Stimulated activated naive CD8-positive, alpha-beta T cell treated with anti-CD3 and anti-CD28 coated beads, Interleukin-15, Interleukin-2, amounts not matched to agents 100 ng/mL and 50 ng/mL, for 24 hours (primary cell): ENCODE results near the gene DLEC1.
A peak's percentile ranks its signal among the peaks of the same experiment; 100 is the strongest.

Experiments
- H3K27ac Mint-ChIP-seq: one replicate; pipeline ENCODE4 v1.8.0; 2021; ENCODE audit warnings: mild to moderate bottlenecking, mixed read lengths
- H3K27me3 Mint-ChIP-seq: one replicate; pipeline ENCODE4 v1.8.0; 2021; ENCODE audit warnings: mixed read lengths
- H3K36me3 Mint-ChIP-seq: one replicate; pipeline ENCODE4 v1.8.0; 2021; ENCODE audit warnings: low read depth, mixed read lengths
- H3K4me1 Mint-ChIP-seq: one replicate; pipeline ENCODE4 v1.8.0; 2021; ENCODE audit warnings: low read depth, mixed read lengths
- H3K4me3 Mint-ChIP-seq: one replicate; pipeline ENCODE4 v1.8.0; 2021; ENCODE audit warnings: mild to moderate bottlenecking, mixed read lengths
- H3K9me3 Mint-ChIP-seq: one replicate; pipeline ENCODE4 v1.8.0; 2021; ENCODE audit warnings: mixed read lengths

The DLEC1 gene

DNA sequence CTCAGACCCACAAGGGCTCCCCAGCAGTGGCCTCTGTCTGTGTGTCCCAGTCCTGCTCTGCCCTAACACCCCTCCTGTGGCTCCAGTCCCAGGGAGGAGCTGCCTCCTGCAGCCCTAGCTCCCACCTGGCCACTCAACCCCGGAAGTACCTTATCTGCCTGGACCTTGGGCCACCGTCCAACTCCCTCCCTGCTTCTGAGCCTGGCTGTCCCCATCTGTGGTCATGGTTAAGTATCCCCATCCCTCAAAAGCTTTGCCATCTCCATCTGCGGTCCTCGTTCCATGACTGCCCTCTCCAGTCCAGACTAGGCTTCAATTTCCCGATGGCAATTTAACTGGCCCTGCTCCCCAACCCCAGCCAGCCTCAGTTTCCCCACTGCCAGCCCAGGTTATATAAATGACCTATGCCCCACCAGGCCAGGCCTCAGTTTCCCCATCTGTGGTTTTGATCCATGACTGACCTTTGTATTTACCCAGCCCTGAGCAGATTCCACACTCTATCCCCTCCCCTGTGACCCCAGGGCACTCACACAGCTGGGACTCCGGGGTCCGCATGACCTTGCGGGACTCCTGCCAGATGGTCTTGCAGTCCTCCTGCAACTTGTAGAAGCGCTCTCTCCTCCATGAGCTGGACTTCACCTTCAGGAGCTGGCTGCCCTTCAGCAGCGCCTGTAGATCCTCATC, 19.2 kb upstream of the DLEC1 start:
- H3K36me3 Mint-ChIP-seq = peaks cover 16% of the 10 kb centered on the region
- no peak overlapping the region for H3K27ac Mint-ChIP-seq
- H3K4me3 Mint-ChIP-seq = no peak overlapping the region
- H3K27me3 Mint-ChIP-seq = no peaks in the 10 kb centered on the region
- no peaks in the 10 kb centered on the region for H3K9me3 Mint-ChIP-seq
- peaks cover 11% of the 10 kb centered on the region for H3K4me1 Mint-ChIP-seq

DNA sequence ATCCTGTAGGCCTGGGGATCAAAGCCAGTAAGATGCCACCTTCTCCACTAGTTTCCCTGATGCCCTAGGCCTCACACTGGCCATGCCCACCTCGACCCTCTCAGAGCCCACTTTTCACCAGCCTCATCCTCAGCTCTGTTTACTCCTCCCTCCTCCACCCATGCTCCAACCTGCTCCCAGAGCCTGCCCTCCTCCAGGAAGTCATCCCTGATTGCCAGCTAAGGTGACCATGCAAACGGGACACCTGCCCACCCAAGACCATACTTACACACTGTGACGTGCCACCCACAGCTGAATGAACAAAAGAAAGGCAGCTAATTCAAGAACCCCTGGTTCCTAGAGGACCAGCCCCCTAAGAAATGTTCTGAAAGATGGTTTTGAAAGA, 18.7 kb upstream of the DLEC1 start:
- Mint-ChIP-seq H3K27me3 (no peaks in the 10 kb centered on the region), H3K4me3 (no peak overlapping the region), H3K4me1 (peaks cover 15% of the 10 kb centered on the region), H3K36me3 (peaks cover 11% of the 10 kb centered on the region), H3K27ac (no peak overlapping the region), H3K9me3 (no peaks in the 10 kb centered on the region)

DNA sequence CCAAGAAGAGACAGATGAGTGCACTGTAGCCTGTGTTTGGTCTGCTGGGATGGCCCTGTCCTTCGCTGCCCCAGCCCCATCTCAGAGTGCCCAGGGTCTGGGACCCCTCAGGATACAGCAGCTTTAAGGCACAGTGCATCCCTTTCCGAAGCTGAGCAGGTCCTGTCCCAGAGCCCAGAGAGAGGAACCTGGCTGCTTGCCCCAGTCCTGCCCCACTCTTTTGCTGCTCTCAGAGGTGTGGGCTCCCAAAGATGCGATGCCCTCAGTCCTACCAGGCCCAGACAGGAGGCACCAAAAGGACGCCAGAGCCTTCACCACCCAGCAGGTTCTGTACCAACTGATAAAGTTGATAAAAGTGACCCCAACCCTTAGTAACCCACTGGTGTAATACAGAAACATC, 17.8 kb upstream of the DLEC1 start:
- peaks cover 8% of the 10 kb centered on the region for H3K36me3 Mint-ChIP-seq
- H3K4me3 Mint-ChIP-seq = no peak overlapping the region
- H3K27ac Mint-ChIP-seq = no peak overlapping the region
- no peaks in the 10 kb centered on the region for H3K9me3 Mint-ChIP-seq
- H3K27me3 Mint-ChIP-seq = no peaks in the 10 kb centered on the region
- H3K4me1 Mint-ChIP-seq = peaks cover 22% of the 10 kb centered on the region

DNA sequence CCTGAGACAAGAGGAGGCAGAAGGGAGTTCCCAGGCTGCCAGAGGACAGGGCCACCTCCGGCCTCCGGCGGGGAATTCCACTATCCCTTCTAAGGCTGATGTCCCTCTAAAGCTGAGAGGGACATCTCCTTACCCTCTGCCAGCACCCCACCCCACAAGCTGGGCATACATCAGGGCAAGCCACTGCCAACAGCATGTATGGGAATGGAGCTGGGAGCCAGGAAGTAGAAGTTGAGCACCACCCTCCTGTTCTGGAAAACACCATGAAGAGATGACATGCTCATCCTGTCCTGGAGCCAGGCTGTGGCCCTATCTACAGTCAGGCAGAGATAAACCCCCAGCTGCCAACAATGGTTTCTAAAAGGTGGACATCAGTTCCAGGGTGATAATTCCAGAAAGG, 16.7 kb upstream of the DLEC1 start:
- Mint-ChIP-seq H3K27ac (no peak overlapping the region), H3K9me3 (no peaks in the 10 kb centered on the region), H3K27me3 (no peaks in the 10 kb centered on the region), H3K4me3 (no peak overlapping the region), H3K4me1 (peaks cover 22% of the 10 kb centered on the region), H3K36me3 (no peaks in the 10 kb centered on the region)

- Mint-ChIP-seq H3K9me3 (no peaks in the 10 kb centered on the region), H3K4me1 (peaks cover 22% of the 10 kb centered on the region), H3K36me3 (no peaks in the 10 kb centered on the region), H3K27ac (no peak overlapping the region), H3K4me3 (peak overlapping the region; percentile 91), H3K27me3 (no peaks in the 10 kb centered on the region)
Measured at GRCh38 chr3:38022896-38023709, 15.9 kb upstream of the DLEC1 start.

- H3K4me1 Mint-ChIP-seq = peaks cover 36% of the 10 kb centered on the region
- no peaks in the 10 kb centered on the region for H3K9me3 Mint-ChIP-seq
- no peak overlapping the region for H3K27ac Mint-ChIP-seq
- H3K27me3 Mint-ChIP-seq = peaks cover 6% of the 10 kb centered on the region
- H3K4me3 Mint-ChIP-seq = no peak overlapping the region
- no peaks in the 10 kb centered on the region for H3K36me3 Mint-ChIP-seq
Measured at GRCh38 chr3:38026856-38027255, 12.2 kb upstream of the DLEC1 start.

DNA sequence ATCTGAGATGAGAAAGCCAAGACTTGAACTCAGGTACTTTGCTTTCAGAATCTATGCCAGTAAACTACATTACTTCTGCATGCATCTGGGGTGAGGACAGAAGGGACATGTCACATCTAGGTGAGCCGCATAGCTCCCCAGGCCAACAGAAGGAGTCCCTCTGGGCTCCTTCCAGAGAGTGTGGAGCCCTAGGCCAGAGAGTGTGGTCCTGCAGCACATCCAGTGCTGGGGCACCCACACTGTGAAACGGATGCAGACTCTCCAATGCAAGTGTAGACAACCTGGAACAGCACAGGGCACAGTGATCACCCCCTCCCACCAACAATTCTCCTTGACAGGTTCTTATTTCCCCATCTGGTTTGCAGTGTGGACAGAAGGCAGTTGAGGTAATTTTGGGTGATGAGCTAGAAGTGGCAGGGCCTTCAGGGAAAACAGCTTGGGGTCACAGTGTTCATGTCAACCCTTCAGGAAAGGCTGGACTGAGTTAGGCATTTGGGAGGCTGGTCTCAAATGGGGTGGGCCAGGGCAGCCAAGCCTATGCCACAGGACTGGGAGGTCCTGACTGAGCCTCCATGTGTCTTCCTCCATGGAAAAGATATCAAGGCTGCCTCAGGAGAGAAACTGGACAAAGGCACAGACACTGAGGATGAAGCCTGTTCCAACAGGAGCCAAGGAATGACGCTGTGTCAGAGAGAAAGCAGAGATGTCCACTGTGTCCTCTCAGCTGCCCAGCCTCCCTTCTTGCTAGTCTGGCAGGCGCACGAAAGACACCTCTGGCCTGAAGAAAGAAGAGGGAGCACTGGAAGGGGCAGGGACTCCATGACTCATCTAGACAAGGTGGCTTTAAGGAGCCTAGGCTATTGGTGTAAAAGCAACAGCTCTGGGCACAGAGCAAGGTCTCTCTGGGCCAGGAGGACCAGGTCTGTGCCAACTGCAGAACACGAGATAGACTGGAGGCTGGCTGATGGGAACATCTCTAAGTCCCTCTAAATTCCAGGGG, 11.2 kb upstream of the DLEC1 start:
- Mint-ChIP-seq H3K27me3 (peaks cover 11% of the 10 kb centered on the region), H3K27ac (no peak overlapping the region), H3K9me3 (no peaks in the 10 kb centered on the region), H3K36me3 (no peaks in the 10 kb centered on the region), H3K4me1 (peaks cover 36% of the 10 kb centered on the region), H3K4me3 (peak overlapping the region; percentile 26)

DNA sequence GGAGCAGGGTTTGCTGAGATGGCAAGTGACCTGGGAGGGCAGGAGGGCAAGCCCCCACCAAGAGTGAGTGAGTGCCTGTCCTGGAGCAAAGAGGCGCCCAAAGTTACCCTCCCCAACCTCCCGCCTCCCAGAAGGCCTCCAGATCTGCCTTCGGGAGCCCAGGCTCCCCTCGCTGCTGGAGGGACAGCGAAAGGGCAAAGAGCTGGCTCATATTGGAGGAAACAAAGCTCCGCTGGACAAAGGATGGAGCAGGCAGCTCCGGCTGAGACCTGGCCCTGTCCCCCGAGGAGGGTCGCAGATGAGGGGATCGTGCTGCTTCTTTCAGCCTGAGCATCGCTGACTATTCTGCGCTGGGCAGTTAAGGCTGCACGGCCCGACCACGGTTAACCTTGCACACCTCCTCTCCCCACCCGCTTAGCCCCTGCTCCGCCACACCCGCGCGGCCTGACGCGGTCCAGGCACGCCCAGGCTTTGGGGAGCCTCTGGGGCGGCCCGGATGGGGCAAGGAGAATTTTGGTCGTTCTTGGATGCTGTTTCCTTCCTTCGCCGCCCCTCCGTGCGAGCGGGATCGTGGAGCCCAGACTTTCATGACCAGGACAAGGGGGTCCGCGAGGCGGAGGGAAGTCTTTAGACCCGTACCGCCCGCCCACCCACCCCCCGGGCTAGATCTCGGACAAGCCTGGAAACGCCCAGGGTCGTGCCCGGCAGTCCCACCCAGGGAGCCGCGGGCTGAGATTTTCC, 10.2 kb upstream of the DLEC1 start:
- Mint-ChIP-seq H3K4me3 (peak overlapping the region; percentile 26), H3K27me3 (peaks cover 14% of the 10 kb centered on the region), H3K9me3 (no peaks in the 10 kb centered on the region), H3K27ac (no peak overlapping the region), H3K4me1 (peaks cover 30% of the 10 kb centered on the region), H3K36me3 (no peaks in the 10 kb centered on the region)

- H3K36me3 Mint-ChIP-seq = no peaks in the 10 kb centered on the region
- peak within 1 kb of the TSS; percentile 53 for H3K4me3 Mint-ChIP-seq
- H3K4me1 Mint-ChIP-seq = peaks cover 27% of the 10 kb centered on the region
- peaks cover 14% of the 10 kb centered on the region for H3K27me3 Mint-ChIP-seq
- H3K9me3 Mint-ChIP-seq = no peaks in the 10 kb centered on the region
- no peak within 1 kb of the TSS for H3K27ac Mint-ChIP-seq
Measured at GRCh38 chr3:38029400-38030125, 9.4 kb upstream of the DLEC1 start, which contains the start of gene PLCD1. Gene PLCD1, minus strand, starts transcription at chr3:38029642. Its CDS starts 103 bp downstream, at chr3:38029539.

DNA sequence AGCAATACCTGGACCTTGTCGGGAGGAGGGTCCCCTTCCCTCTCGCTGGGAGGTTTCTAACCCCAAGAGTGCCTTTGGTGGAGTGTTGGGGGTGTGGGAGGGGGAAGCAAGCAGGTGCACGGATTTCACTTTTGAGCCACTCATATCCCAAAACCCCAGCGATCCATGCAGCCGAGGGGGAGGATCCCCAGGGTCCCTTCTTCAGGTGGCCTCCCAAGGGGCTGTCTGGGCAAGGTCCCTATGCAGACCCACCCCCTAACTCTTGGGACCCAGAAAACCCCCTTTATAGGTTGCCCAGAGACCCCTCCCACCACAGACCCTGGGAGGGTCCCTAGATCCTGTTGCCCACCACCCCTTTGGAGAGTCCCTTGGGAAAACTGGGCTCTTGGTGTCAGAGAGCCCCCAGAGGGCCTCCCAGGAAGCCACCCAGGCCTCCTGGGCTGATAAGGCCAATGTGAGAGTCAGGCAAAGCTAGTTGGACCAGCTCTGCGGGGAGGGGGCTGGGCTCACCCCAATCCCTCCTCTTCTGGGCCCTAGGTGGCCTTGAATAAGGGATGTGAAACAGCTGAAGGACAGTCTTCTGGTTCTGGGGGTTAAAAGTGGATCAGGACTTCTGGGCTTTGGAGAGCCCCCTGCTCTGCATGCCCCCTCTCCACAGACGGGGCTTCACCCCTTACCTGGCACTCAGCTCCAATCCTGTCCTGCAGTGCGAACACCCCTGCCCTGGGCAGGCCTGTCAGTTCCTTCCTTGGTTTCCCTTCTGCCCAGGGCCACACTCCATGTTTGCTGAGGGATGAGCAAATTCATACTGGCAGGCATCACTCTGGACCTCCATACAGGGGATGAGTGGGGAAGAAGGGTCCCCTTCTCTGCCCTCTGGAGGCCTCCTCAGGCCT, 8.6 kb upstream of the DLEC1 start:
- H3K36me3 Mint-ChIP-seq = no peaks in the 10 kb centered on the region
- no peaks in the 10 kb centered on the region for H3K9me3 Mint-ChIP-seq
- H3K4me3 Mint-ChIP-seq = peak overlapping the region; percentile 53
- peaks cover 20% of the 10 kb centered on the region for H3K4me1 Mint-ChIP-seq
- peaks cover 14% of the 10 kb centered on the region for H3K27me3 Mint-ChIP-seq
- H3K27ac Mint-ChIP-seq = no peak overlapping the region

DNA sequence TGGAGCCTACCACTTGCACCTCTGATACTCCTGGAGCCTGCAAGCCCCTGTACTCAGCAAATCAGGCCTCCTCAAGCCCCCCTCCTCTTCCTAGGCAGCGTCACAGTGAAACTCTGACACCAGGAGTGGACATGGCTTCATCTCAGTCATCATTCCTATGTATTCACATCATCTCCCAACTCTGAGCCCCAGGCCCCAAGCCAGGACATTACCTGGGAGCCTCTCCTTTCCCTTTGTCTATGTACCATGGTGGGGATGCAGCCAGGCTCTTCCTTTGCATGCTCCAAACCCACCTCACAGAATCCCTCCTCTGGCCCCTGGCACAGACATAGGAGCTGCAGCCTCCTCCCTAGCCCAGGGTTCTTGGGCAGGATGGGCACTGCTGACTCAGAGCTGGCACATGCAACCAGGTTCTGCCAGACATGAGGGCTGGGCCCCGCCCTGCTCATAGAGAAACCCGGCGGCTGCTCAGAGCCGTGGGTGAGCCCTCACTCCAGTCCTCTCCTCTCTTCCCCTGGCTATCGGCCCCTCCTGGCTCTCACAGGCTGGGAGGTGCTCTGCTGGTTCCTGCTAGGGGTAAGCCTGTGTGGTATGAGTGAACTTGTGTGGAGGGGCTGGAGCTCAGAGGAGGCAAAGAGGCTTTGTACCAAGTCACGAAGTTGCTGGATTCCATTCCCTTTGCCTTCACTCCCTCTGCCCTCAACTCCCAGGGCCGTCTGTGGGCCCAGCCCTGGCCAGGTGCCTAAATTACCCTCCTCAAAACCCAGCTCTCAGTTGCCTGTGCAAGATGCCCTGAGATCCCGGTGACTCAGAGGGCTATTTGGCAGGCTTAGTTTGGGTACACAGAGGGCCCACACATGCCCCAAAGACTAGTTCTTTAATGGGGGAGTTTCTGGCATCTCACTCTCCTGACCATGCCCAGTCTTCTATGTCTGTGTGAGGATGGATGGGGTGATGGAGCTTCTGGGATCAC, 7.7 kb upstream of the DLEC1 start:
- no peak overlapping the region for H3K4me3 Mint-ChIP-seq
- H3K9me3 Mint-ChIP-seq = no peaks in the 10 kb centered on the region
- no peaks in the 10 kb centered on the region for H3K36me3 Mint-ChIP-seq
- peaks cover 14% of the 10 kb centered on the region for H3K27me3 Mint-ChIP-seq
- peaks cover 13% of the 10 kb centered on the region for H3K4me1 Mint-ChIP-seq
- H3K27ac Mint-ChIP-seq = no peak overlapping the region

DNA sequence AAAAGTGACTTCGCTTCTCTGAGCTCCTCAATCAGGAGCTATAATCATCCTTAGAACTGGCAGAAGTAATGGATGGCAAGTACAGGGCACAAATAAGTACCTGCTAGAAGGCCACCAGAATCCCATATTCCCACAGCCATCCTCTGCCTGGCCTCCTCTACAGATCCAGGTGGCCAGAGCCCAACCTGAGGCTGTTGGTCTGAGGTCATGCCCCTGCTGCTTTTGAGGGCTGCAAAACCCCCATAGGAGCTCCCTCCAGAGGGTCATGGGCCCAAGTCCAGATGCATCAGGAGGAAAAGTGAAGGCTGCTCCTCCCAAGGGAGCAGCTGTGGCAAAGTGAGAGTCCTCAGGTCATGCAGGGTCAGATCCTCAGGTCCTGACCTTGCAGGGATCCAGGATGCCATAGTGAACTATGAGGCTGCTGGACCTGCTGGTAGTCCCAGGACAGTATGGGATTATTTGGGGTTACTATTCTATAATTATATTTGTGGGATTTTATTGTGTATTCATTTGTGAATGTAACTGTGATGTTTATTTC, 6.6 kb upstream of the DLEC1 start:
- Mint-ChIP-seq H3K4me1 (peaks cover 13% of the 10 kb centered on the region), H3K36me3 (no peaks in the 10 kb centered on the region), H3K4me3 (no peak overlapping the region), H3K27ac (no peak overlapping the region), H3K27me3 (peaks cover 14% of the 10 kb centered on the region), H3K9me3 (no peaks in the 10 kb centered on the region)
